Karpas-422 (cell line): ENCODE data around the gene TYW5. TPM values are rescaled to one million over a fixed set of nuclear protein-coding genes. Genes with fewer than 3 reads are reported as not detected.

ENCODE experiments used
- DNase-seq: peaks from one replicate; pipeline ENCODE4 v3.0.0-alpha.2; 2015
- H2AFZ ChIP-seq: fragments of 200-600 bp; sonication (generic); 2 replicates; pipeline ENCODE4 v1.6.1; 2014; ENCODE audit warnings: antibody characterized with exemption, low read length, mixed read lengths
- H3K27ac ChIP-seq: fragments of 200-600 bp; sonication (generic); 2 replicates; pipeline ENCODE4 v1.5.1; 2014; ENCODE audit warnings: mild to moderate bottlenecking, low read length, moderate library complexity
- H3K27me3 ChIP-seq: fragments of 200-600 bp; sonication (generic); 2 replicates; pipeline ENCODE4 v1.6.1; 2014; ENCODE audit warnings: low read length, mixed read lengths
- H3K36me3 ChIP-seq: fragments of 200-600 bp; sonication (generic); 2 replicates; pipeline ENCODE4 v1.6.1; 2014; ENCODE audit warnings: low read length, mixed read lengths; ENCODE audit not compliant: insufficient read depth
- H3K4me1 ChIP-seq: fragments of 200-600 bp; sonication (generic); 2 replicates; pipeline ENCODE4 v1.6.1; 2014; ENCODE audit warnings: mild to moderate bottlenecking, low read length, mixed read lengths
- H3K4me2 ChIP-seq: fragments of 200-600 bp; sonication (generic); 2 replicates; pipeline ENCODE4 v1.6.1; 2014; ENCODE audit warnings: low read length, low read depth, mild to moderate bottlenecking; ENCODE audit not compliant: poor library complexity, severe bottlenecking
- H3K4me3 ChIP-seq: fragments of 200-600 bp; sonication (generic); 2 replicates; pipeline ENCODE4 v1.5.1; 2014; ENCODE audit warnings: mild to moderate bottlenecking, antibody characterized with exemption, low read length, mixed read lengths
- H3K79me2 ChIP-seq: fragments of 200-600 bp; sonication (generic); 2 replicates; pipeline ENCODE4 v1.6.1; 2014; ENCODE audit warnings: mild to moderate bottlenecking, low read length, mixed read lengths
- H3K9ac ChIP-seq: fragments of 200-600 bp; sonication (generic); 2 replicates; pipeline ENCODE4 v1.6.0; 2014; ENCODE audit warnings: low read length
- H3K9me2 ChIP-seq: fragments of 200-600 bp; sonication (generic), shearing (Covaris generic); replicated peaks from 2 replicates; pipeline ENCODE4 v1.6.0; 2014; ENCODE audit warnings: mild to moderate bottlenecking, low read length, moderate library complexity; ENCODE audit not compliant: insufficient read depth
- H3K9me3 ChIP-seq: fragments of 300-700, 200-600 bp; sonication (generic); 2 replicates; pipeline ENCODE4 v1.6.1; 2014; ENCODE audit warnings: low read length, mixed read lengths
- H4K20me1 ChIP-seq: fragments of 200-600 bp; sonication (generic); 2 replicates; pipeline ENCODE4 v1.6.1; 2014; ENCODE audit warnings: mild to moderate bottlenecking, antibody characterized with exemption, low read length, low read depth; ENCODE audit not compliant: insufficient read depth
- total RNA-seq: library from RNA; depleted of rRNA; stranded (reverse); fragments of >200 nt; shearing (Covaris generic); gene quantifications from 2 replicates; pipeline ENCODE4 v1.2.3, GENCODE V29; 2014; ENCODE audit warnings: low replicate concordance

Gene TYW5
- total RNA-seq, 1 experiment from 2014 or later, result 10.5 TPM

DNA sequence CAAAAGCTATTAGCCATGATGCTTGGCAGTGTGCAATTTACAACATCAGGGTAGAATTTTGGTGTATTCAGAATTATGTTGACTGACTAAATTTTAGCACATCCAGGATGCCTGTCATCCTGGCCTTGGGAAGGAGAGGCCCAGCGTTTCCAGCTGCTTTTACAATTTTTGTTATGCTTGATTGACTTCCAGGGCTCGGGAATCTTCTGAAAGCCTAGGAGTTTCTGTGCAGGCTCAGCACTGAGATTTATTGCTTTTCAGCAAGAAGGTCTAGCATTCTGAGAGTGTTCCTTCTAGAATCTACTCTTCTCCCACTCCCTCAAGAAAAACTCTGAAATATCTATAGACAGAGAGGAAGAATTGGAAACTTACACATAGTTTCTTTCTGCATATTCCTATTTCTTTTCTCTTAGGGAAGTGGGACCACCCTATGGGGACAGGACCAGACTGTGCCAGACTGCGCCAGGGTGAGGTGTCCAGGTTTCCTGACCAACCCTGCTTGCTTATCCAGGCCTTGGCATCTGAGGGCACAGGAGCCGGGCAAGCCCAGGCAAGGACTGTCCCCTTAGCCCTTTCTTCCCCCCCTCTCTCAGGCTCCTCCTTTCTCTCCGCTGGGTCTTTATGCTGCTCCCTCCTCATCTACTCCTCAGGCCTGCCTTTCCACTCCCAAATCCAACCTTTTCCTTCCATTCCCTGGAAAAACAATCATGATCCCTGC lies 27.0 kb upstream of the TYW5 start:
- DNase-seq, result no peak
- Histone ChIP-seq H3K9ac (no peak overlapping the region), H3K79me2 (no peaks in the 10 kb centered on the region), H2AFZ (no peak overlapping the region), H3K9me3 (no peaks in the 10 kb centered on the region), H3K27ac (no peak overlapping the region), H3K36me3 (no peaks in the 10 kb centered on the region), H3K4me1 (no peaks in the 10 kb centered on the region), H3K4me3 (no peak overlapping the region), H3K27me3 (no peaks in the 10 kb centered on the region), H4K20me1 (no peaks in the 10 kb centered on the region), H3K9me2 (no peaks in the 10 kb centered on the region), H3K4me2 (no peak overlapping the region)

- Histone ChIP-seq H3K79me2 (no peaks in the 10 kb centered on the region), H3K9me2 (no peaks in the 10 kb centered on the region), H3K27me3 (no peaks in the 10 kb centered on the region), H3K9me3 (no peaks in the 10 kb centered on the region), H2AFZ (no peak overlapping the region), H3K27ac (no peak overlapping the region), H3K9ac (no peak overlapping the region), H3K36me3 (no peaks in the 10 kb centered on the region), H4K20me1 (no peaks in the 10 kb centered on the region), H3K4me2 (no peak overlapping the region), H3K4me3 (no peak overlapping the region), H3K4me1 (no peaks in the 10 kb centered on the region)
- peak; percentile 91 for DNase-seq
These were observed 24.7 kb upstream of the TYW5 start for GRCh38 chr2:199979832-199980628.

GRCh38 chr2:199979398-199979797 lies 24.1 kb upstream of the TYW5 start:
- DNase-seq, result no peak
- Histone ChIP-seq H3K9me2 (no peaks in the 10 kb centered on the region), H3K9ac (no peak overlapping the region), H2AFZ (no peak overlapping the region), H3K27me3 (no peaks in the 10 kb centered on the region), H3K4me1 (no peaks in the 10 kb centered on the region), H3K27ac (no peak overlapping the region), H3K9me3 (no peaks in the 10 kb centered on the region), H3K4me2 (no peak overlapping the region), H3K36me3 (no peaks in the 10 kb centered on the region), H4K20me1 (no peaks in the 10 kb centered on the region), H3K79me2 (no peaks in the 10 kb centered on the region), H3K4me3 (no peak overlapping the region)

GRCh38 chr2:199977984-199978415 lies 22.7 kb upstream of the TYW5 start:
- no peaks in the 10 kb centered on the region for H4K20me1 ChIP-seq
- H3K9me2 ChIP-seq, result no peaks in the 10 kb centered on the region
- H3K9me3 ChIP-seq, result no peaks in the 10 kb centered on the region
- H3K4me3 ChIP-seq, result no peak overlapping the region
- no peaks in the 10 kb centered on the region for H3K27me3 ChIP-seq
- no peaks in the 10 kb centered on the region for H3K79me2 ChIP-seq
- no peak overlapping the region for H2AFZ ChIP-seq
- H3K4me2 ChIP-seq, result no peak overlapping the region
- no peak for DNase-seq
- no peaks in the 10 kb centered on the region for H3K36me3 ChIP-seq
- no peak overlapping the region for H3K27ac ChIP-seq
- H3K9ac ChIP-seq, result no peak overlapping the region
- no peaks in the 10 kb centered on the region for H3K4me1 ChIP-seq

GRCh38 chr2:199975273-199975895 lies 20.1 kb upstream of the TYW5 start:
- Histone ChIP-seq H3K36me3 (no peaks in the 10 kb centered on the region), H3K9me2 (no peaks in the 10 kb centered on the region), H3K27ac (no peak overlapping the region), H4K20me1 (no peaks in the 10 kb centered on the region), H3K4me2 (no peak overlapping the region), H2AFZ (no peak overlapping the region), H3K9ac (no peak overlapping the region), H3K4me3 (no peak overlapping the region), H3K27me3 (no peaks in the 10 kb centered on the region), H3K79me2 (no peaks in the 10 kb centered on the region), H3K4me1 (no peaks in the 10 kb centered on the region), H3K9me3 (no peaks in the 10 kb centered on the region)
- no peak for DNase-seq

- no peaks in the 10 kb centered on the region for H3K9me2 ChIP-seq
- H3K4me2 ChIP-seq, result no peak overlapping the region
- H3K9ac ChIP-seq, result no peak overlapping the region
- no peaks in the 10 kb centered on the region for H3K9me3 ChIP-seq
- DNase-seq, result no peak
- H3K79me2 ChIP-seq, result no peaks in the 10 kb centered on the region
- no peaks in the 10 kb centered on the region for H3K36me3 ChIP-seq
- no peaks in the 10 kb centered on the region for H3K4me1 ChIP-seq
- no peaks in the 10 kb centered on the region for H4K20me1 ChIP-seq
- H3K27me3 ChIP-seq, result no peaks in the 10 kb centered on the region
- H3K27ac ChIP-seq, result no peak overlapping the region
- H2AFZ ChIP-seq, result no peak overlapping the region
- H3K4me3 ChIP-seq, result no peak overlapping the region
These were observed 18.4 kb upstream of the TYW5 start for GRCh38 chr2:199973703-199974102.

DNA sequence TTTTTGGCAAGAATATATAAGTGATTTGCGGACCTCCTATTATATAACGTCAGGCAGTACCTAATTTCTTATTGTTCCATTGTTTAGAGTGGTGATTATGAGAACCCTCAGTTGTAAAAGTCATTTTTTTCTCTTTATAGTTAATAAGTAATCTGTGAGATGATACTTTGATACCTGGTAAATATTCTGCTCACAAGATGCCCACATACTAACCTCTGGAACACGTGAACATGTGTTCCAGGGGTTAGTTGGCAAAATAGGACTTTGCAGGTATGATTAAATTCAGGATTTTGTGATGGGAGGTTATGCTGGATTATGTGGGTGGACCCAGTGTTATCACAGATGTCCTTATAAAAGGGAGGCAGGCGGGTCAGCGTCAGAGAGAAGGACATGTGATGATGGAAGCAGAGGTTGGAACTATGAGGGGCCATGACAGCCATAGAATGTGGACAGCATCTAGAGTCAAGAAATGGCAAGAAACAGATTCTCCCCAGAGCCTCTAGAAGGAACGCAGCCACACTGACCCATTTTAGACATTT lies 16.9 kb upstream of the TYW5 start:
- peaks cover 1% of the 10 kb centered on the region; the same call in 1 of the 2 replicates for H3K36me3 ChIP-seq

DNA sequence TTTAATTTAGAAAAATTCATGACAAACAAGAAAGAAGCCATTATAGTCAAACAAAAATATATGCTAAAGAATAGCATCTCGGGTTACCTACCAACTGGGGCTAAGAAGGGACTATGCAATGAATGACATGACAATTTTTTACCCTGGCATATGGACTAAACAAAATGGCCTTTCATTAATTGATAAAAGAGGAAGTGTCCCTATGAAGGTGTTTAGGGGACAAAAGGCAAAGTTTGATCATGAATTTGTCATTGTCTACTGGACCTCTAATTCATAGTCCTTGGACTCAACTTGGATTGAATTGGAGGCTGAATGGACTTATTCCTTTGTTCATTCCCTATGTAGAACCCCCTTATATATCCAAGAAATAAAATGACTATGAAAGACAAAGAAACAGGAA lies 12.8 kb upstream of the TYW5 start:
- Histone ChIP-seq H3K9me2 (no peaks in the 10 kb centered on the region), H4K20me1 (no peaks in the 10 kb centered on the region), H3K9ac (no peak overlapping the region), H3K27me3 (no peaks in the 10 kb centered on the region), H3K4me3 (no peak overlapping the region), H3K4me2 (no peak overlapping the region), H3K27ac (no peak overlapping the region), H3K79me2 (no peaks in the 10 kb centered on the region), H3K9me3 (no peaks in the 10 kb centered on the region), H3K4me1 (no peaks in the 10 kb centered on the region), H3K36me3 (peaks cover 25% of the 10 kb centered on the region; the same call in 1 of the 2 replicates), H2AFZ (no peak overlapping the region)
- DNase-seq, result no peak

More for the DNA sequence above, 16.9 kb upstream of the TYW5 start:
- Histone ChIP-seq H3K9ac (no peak overlapping the region), H3K27me3 (no peaks in the 10 kb centered on the region), H3K9me3 (no peaks in the 10 kb centered on the region), H3K4me2 (no peak overlapping the region), H3K4me3 (no peak overlapping the region), H3K79me2 (no peaks in the 10 kb centered on the region), H2AFZ (no peak overlapping the region), H3K9me2 (no peaks in the 10 kb centered on the region), H3K27ac (no peak overlapping the region), H3K4me1 (no peaks in the 10 kb centered on the region), H4K20me1 (no peaks in the 10 kb centered on the region)
- DNase-seq, result no peak
